Measurements from ENCODE around the gene ZFPL1. TPM values are rescaled to one million over a fixed set of nuclear protein-coding genes. Genes with fewer than 3 reads are reported as not detected.

Gene ZFPL1
- total and polyA plus RNA-seq, 9 of the 15 experiments (the other 6 are each of a cell fraction or from before 2014, with no cell fraction given) = 3.7 to 37.5 (median 22.7) TPM

DNA sequence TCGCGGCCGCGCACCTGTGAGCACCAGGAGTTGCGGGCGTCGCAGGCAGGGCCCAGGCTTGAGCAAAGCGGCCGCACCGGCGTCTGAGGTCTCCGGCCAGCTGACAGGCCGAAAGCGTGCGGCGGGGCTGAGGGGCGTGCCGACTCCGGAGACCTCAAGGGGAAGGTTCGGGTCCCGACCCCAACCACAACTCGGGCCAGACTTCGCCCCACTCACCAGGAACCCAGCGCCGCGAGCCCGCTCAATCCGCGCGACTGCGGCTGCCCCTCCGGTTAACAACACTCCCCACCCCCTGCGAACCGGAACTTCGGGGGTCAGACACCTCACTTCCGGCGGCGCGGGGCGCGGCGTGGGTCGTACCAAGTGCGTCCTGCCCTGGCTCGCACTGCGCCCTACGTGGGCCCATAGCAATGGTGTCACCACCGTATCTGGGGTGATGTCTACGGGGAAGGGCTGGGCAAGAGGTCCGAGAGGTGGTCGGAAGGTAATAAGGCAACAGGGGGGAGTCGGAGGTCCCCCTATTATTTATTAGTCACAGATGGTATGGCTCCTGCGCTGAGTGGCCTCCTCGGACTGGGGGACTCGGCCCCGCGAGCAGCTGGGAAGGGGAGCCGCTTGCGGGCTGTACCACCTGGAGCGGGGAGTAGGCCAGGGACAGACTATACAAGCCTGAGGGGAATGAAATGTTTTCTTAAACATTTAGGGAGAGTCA is 50.4 kb downstream of the ZFPL1 start, which contains the start of gene SYVN1 (continued):
- TF ChIP-seq, protein P1, sequence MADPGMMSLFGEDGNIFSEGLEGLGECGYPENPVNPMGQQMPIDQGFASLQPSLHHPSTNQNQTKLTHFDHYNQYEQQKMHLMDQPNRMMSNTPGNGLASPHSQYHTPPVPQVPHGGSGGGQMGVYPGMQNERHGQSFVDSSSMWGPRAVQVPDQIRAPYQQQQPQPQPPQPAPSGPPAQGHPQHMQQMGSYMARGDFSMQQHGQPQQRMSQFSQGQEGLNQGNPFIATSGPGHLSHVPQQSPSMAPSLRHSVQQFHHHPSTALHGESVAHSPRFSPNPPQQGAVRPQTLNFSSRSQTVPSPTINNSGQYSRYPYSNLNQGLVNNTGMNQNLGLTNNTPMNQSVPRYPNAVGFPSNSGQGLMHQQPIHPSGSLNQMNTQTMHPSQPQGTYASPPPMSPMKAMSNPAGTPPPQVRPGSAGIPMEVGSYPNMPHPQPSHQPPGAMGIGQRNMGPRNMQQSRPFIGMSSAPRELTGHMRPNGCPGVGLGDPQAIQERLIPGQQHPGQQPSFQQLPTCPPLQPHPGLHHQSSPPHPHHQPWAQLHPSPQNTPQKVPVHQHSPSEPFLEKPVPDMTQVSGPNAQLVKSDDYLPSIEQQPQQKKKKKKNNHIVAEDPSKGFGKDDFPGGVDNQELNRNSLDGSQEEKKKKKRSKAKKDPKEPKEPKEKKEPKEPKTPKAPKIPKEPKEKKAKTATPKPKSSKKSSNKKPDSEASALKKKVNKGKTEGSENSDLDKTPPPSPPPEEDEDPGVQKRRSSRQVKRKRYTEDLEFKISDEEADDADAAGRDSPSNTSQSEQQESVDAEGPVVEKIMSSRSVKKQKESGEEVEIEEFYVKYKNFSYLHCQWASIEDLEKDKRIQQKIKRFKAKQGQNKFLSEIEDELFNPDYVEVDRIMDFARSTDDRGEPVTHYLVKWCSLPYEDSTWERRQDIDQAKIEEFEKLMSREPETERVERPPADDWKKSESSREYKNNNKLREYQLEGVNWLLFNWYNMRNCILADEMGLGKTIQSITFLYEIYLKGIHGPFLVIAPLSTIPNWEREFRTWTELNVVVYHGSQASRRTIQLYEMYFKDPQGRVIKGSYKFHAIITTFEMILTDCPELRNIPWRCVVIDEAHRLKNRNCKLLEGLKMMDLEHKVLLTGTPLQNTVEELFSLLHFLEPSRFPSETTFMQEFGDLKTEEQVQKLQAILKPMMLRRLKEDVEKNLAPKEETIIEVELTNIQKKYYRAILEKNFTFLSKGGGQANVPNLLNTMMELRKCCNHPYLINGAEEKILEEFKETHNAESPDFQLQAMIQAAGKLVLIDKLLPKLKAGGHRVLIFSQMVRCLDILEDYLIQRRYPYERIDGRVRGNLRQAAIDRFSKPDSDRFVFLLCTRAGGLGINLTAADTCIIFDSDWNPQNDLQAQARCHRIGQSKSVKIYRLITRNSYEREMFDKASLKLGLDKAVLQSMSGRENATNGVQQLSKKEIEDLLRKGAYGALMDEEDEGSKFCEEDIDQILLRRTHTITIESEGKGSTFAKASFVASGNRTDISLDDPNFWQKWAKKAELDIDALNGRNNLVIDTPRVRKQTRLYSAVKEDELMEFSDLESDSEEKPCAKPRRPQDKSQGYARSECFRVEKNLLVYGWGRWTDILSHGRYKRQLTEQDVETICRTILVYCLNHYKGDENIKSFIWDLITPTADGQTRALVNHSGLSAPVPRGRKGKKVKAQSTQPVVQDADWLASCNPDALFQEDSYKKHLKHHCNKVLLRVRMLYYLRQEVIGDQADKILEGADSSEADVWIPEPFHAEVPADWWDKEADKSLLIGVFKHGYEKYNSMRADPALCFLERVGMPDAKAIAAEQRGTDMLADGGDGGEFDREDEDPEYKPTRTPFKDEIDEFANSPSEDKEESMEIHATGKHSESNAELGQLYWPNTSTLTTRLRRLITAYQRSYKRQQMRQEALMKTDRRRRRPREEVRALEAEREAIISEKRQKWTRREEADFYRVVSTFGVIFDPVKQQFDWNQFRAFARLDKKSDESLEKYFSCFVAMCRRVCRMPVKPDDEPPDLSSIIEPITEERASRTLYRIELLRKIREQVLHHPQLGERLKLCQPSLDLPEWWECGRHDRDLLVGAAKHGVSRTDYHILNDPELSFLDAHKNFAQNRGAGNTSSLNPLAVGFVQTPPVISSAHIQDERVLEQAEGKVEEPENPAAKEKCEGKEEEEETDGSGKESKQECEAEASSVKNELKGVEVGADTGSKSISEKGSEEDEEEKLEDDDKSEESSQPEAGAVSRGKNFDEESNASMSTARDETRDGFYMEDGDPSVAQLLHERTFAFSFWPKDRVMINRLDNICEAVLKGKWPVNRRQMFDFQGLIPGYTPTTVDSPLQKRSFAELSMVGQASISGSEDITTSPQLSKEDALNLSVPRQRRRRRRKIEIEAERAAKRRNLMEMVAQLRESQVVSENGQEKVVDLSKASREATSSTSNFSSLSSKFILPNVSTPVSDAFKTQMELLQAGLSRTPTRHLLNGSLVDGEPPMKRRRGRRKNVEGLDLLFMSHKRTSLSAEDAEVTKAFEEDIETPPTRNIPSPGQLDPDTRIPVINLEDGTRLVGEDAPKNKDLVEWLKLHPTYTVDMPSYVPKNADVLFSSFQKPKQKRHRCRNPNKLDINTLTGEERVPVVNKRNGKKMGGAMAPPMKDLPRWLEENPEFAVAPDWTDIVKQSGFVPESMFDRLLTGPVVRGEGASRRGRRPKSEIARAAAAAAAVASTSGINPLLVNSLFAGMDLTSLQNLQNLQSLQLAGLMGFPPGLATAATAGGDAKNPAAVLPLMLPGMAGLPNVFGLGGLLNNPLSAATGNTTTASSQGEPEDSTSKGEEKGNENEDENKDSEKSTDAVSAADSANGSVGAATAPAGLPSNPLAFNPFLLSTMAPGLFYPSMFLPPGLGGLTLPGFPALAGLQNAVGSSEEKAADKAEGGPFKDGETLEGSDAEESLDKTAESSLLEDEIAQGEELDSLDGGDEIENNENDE (IDR thresholded peaks at IDR 0.05; ENCODE audit: low read depth, low read length) = no peak
- TF ChIP-seq ZNF311 (CRISPR knock-in tag; IDR thresholded peaks at IDR 0.05) (no peak), PHF8 (IDR thresholded peaks at IDR 0.05; ENCODE audit: borderline replicate concordance, low read length) (peak; percentile 96), RBM15 (IDR thresholded peaks at IDR 0.05; ENCODE audit: insufficient read depth, low read length) (no peak), HDAC2 (IDR thresholded peaks at IDR 0.05) (no peak; the same call in 1 of the 2 replicates), ELK3 (CRISPR knock-in tag; IDR thresholded peaks at IDR 0.05) (peak; percentile 64; the same call in 1 of the 2 replicates), ARID2 (IDR thresholded peaks at IDR 0.05) (no peak), SMAD2 (IDR thresholded peaks at IDR 0.05; ENCODE audit: low read depth, low read length) (no peak), ZC3H11A (IDR thresholded peaks at IDR 0.05; ENCODE audit: low read depth, low read length) (no peak), GATAD2B (IDR thresholded peaks at IDR 0.05; ENCODE audit: borderline replicate concordance) (0 out of 2 replicates have a peak, but pooled peaks have one; percentile 39)
- TF ChIP-seq, protein P2, sequence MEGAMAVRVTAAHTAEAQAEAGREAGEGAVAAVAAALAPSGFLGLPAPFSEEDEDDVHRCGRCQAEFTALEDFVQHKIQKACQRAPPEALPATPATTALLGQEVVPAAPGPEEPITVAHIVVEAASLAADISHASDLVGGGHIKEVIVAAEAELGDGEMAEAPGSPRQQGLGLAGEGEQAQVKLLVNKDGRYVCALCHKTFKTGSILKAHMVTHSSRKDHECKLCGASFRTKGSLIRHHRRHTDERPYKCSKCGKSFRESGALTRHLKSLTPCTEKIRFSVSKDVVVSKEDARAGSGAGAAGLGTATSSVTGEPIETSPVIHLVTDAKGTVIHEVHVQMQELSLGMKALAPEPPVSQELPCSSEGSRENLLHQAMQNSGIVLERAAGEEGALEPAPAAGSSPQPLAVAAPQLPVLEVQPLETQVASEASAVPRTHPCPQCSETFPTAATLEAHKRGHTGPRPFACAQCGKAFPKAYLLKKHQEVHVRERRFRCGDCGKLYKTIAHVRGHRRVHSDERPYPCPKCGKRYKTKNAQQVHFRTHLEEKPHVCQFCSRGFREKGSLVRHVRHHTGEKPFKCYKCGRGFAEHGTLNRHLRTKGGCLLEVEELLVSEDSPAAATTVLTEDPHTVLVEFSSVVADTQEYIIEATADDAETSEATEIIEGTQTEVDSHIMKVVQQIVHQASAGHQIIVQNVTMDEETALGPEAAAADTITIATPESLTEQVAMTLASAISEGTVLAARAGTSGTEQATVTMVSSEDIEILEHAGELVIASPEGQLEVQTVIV (CRISPR knock-in tag; IDR thresholded peaks at IDR 0.05; ENCODE audit: borderline replicate concordance) = no peak

All from K562 (cell line).